H7 (cell line): Measurements from ENCODE around the gene SPATS2L. TPM values are rescaled to one million over a fixed set of nuclear protein-coding genes. Genes with fewer than 3 reads are reported as not detected.

Experiments
- DNase-seq: peaks from one replicate; pipeline ENCODE4 v3.0.0; 2012
- H3K27me3 ChIP-seq: 2 replicates; pipeline ENCODE4 v1.6.0; 2011; ENCODE audit warnings: mild to moderate bottlenecking, low read length; ENCODE audit not compliant: control insufficient read depth, insufficient read depth
- H3K36me3 ChIP-seq: replicated peaks from 2 replicates; pipeline ENCODE4 v1.5.1; 2011; ENCODE audit warnings: low read length; ENCODE audit not compliant: control insufficient read depth, insufficient read depth
- H3K4me3 ChIP-seq: 2 replicates; pipeline ENCODE4 v1.5.1; 2011; ENCODE audit warnings: low read depth, mild to moderate bottlenecking, control low read depth, low read length, moderate library complexity; ENCODE audit not compliant: insufficient read depth
- total RNA-seq: library from RNA; depleted of rRNA; stranded (reverse); fragments of >200 nt; shearing (Covaris generic); gene quantifications from 2 replicates; pipeline ENCODE4 v1.2.3, GENCODE V29; 2014

The SPATS2L gene
- total RNA-seq, 1 experiment from 2014 or later = 106 TPM

GRCh38 chr2:200421270-200421669 is 114.8 kb downstream of the SPATS2L start:
- Histone ChIP-seq H3K36me3 (peaks cover 8% of the 10 kb centered on the region), H3K27me3 (no peaks in the 10 kb centered on the region), H3K4me3 (no peak overlapping the region)
- no peak for DNase-seq

GRCh38 chr2:200422071-200422470 is 115.6 kb downstream of the SPATS2L start:
- peaks cover 8% of the 10 kb centered on the region for H3K36me3 ChIP-seq

GRCh38 chr2:200422532-200423261 is 116.2 kb downstream of the SPATS2L start:
- H3K36me3 ChIP-seq = peaks cover 8% of the 10 kb centered on the region

More at GRCh38 chr2:200422071-200422470, 115.6 kb downstream of the SPATS2L start:
- no peak for DNase-seq
- H3K4me3 ChIP-seq = no peak overlapping the region
- no peaks in the 10 kb centered on the region for H3K27me3 ChIP-seq

GRCh38 chr2:200423541-200423940 is 117.0 kb downstream of the SPATS2L start:
- H3K36me3 ChIP-seq = peaks cover 8% of the 10 kb centered on the region
- H3K4me3 ChIP-seq = no peak overlapping the region
- no peaks in the 10 kb centered on the region for H3K27me3 ChIP-seq
- no peak for DNase-seq

More at GRCh38 chr2:200422532-200423261, 116.2 kb downstream of the SPATS2L start:
- H3K4me3 ChIP-seq = no peak overlapping the region
- DNase-seq = no peak
- no peaks in the 10 kb centered on the region for H3K27me3 ChIP-seq

- DNase-seq = no peak
- Histone ChIP-seq H3K36me3 (peaks cover 8% of the 10 kb centered on the region), H3K27me3 (no peaks in the 10 kb centered on the region), H3K4me3 (no peak overlapping the region)
These were observed 118.7 kb downstream of the SPATS2L start for GRCh38 chr2:200425026-200425821.

GRCh38 chr2:200426754-200427153 is 120.3 kb downstream of the SPATS2L start:
- Histone ChIP-seq H3K36me3 (peaks cover 2% of the 10 kb centered on the region), H3K4me3 (no peak overlapping the region), H3K27me3 (no peaks in the 10 kb centered on the region)
- no peak for DNase-seq

- Histone ChIP-seq H3K36me3 (peaks cover 2% of the 10 kb centered on the region), H3K27me3 (no peaks in the 10 kb centered on the region), H3K4me3 (no peak overlapping the region)
- DNase-seq = no peak
These were observed 122.6 kb downstream of the SPATS2L start for GRCh38 chr2:200428961-200429665.

- no peak for DNase-seq
- Histone ChIP-seq H3K27me3 (no peaks in the 10 kb centered on the region), H3K36me3 (no peaks in the 10 kb centered on the region; the same call in none of the 2 replicates), H3K4me3 (no peak overlapping the region)
These were observed 123.5 kb downstream of the SPATS2L start for GRCh38 chr2:200430017-200430416.

- H3K4me3 ChIP-seq = no peak overlapping the region
- no peaks in the 10 kb centered on the region for H3K27me3 ChIP-seq
- no peak for DNase-seq
- peaks cover 1% of the 10 kb centered on the region for H3K36me3 ChIP-seq
These were observed 125.7 kb downstream of the SPATS2L start for GRCh38 chr2:200431996-200432705.

GRCh38 chr2:200435379-200435778 is 128.9 kb downstream of the SPATS2L start:
- no peak for DNase-seq
- peaks cover 4% of the 10 kb centered on the region for H3K36me3 ChIP-seq
- H3K4me3 ChIP-seq = no peak overlapping the region
- no peaks in the 10 kb centered on the region for H3K27me3 ChIP-seq

- DNase-seq = no peak
- no peaks in the 10 kb centered on the region for H3K27me3 ChIP-seq
- no peak overlapping the region for H3K4me3 ChIP-seq
- peaks cover 14% of the 10 kb centered on the region for H3K36me3 ChIP-seq
These were observed 131.8 kb downstream of the SPATS2L start for GRCh38 chr2:200438251-200438650.

GRCh38 chr2:200438846-200439245 is 132.4 kb downstream of the SPATS2L start:
- no peak overlapping the region for H3K4me3 ChIP-seq
- peaks cover 14% of the 10 kb centered on the region for H3K36me3 ChIP-seq
- DNase-seq = no peak
- no peaks in the 10 kb centered on the region for H3K27me3 ChIP-seq

GRCh38 chr2:200439981-200440380 is 133.5 kb downstream of the SPATS2L start:
- Histone ChIP-seq H3K4me3 (no peak overlapping the region), H3K27me3 (no peaks in the 10 kb centered on the region)

GRCh38 chr2:200442471-200442870 is 136.0 kb downstream of the SPATS2L start:
- H3K4me3 ChIP-seq = no peak overlapping the region
- DNase-seq = no peak
- no peaks in the 10 kb centered on the region for H3K27me3 ChIP-seq
- H3K36me3 ChIP-seq = peaks cover 12% of the 10 kb centered on the region

More at GRCh38 chr2:200439981-200440380, 133.5 kb downstream of the SPATS2L start:
- peaks cover 14% of the 10 kb centered on the region for H3K36me3 ChIP-seq
- no peak for DNase-seq
